NCI-H345 (cell line): ENCODE results near the gene SLC4A3.

Experiments used
- DNase-seq: peaks from one replicate; lab custom pipeline; 2025; lab: John Stamatoyannopoulos, UW

SLC4A3 gene, protein sequence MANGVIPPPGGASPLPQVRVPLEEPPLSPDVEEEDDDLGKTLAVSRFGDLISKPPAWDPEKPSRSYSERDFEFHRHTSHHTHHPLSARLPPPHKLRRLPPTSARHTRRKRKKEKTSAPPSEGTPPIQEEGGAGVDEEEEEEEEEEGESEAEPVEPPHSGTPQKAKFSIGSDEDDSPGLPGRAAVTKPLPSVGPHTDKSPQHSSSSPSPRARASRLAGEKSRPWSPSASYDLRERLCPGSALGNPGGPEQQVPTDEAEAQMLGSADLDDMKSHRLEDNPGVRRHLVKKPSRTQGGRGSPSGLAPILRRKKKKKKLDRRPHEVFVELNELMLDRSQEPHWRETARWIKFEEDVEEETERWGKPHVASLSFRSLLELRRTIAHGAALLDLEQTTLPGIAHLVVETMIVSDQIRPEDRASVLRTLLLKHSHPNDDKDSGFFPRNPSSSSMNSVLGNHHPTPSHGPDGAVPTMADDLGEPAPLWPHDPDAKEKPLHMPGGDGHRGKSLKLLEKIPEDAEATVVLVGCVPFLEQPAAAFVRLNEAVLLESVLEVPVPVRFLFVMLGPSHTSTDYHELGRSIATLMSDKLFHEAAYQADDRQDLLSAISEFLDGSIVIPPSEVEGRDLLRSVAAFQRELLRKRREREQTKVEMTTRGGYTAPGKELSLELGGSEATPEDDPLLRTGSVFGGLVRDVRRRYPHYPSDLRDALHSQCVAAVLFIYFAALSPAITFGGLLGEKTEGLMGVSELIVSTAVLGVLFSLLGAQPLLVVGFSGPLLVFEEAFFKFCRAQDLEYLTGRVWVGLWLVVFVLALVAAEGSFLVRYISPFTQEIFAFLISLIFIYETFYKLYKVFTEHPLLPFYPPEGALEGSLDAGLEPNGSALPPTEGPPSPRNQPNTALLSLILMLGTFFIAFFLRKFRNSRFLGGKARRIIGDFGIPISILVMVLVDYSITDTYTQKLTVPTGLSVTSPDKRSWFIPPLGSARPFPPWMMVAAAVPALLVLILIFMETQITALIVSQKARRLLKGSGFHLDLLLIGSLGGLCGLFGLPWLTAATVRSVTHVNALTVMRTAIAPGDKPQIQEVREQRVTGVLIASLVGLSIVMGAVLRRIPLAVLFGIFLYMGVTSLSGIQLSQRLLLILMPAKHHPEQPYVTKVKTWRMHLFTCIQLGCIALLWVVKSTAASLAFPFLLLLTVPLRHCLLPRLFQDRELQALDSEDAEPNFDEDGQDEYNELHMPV

DNA sequence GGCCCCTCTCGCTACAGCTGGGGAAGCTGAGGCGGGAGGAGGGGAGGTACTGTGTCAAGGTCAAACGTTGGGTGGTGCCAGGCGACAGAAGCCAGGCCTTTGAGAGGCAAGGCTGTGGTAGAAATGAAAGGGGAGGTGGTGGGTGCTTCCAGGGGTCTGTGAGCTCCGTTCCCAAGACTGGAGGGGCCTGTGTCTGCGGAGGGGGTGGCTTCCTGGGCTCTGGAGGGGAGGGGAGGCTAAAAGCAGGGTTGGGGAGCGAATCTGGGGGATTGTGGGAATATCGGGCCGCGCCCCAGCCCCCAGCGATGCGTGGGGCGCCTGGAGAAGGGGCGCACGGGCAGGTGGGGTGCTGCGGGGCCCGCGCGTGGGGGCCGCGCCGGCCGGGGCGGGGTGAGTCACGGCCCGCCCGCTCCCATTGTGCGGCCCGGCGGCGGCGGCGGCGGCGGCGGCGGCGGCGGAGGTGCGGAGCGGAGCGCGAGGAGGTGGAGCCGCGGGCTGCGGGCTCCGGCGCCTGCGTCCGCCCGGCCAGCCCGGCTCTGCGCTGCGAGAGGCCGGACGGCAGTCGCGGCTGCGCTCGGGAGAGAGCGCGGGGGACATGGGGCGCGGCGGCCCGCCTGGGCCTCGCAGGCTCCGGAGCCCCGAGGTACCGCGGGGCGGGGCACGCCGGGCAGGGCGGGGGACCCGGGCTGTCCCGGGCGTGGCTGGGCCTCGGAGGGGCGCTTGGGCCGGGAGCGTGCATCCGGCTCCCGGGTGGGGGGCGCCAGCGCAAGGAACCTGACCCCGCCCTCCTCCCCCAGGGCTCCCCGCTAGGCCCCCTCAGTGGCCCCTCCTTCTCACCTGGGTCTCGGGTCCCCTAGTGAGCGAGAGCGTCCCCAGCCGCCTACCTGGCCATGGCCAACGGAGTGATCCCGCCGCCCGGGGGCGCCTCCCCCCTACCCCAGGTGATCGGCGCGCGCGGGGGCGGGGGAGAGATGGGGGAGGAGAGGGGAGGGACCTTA lies at the start of gene SLC4A3:
Gene SLC4A3 (plus strand): TSS at position 528 of the 998 bp plus-strand sequence. CDS start 363 bp downstream, at position 891.
- DNase-seq: peak; percentile 43

DNA sequence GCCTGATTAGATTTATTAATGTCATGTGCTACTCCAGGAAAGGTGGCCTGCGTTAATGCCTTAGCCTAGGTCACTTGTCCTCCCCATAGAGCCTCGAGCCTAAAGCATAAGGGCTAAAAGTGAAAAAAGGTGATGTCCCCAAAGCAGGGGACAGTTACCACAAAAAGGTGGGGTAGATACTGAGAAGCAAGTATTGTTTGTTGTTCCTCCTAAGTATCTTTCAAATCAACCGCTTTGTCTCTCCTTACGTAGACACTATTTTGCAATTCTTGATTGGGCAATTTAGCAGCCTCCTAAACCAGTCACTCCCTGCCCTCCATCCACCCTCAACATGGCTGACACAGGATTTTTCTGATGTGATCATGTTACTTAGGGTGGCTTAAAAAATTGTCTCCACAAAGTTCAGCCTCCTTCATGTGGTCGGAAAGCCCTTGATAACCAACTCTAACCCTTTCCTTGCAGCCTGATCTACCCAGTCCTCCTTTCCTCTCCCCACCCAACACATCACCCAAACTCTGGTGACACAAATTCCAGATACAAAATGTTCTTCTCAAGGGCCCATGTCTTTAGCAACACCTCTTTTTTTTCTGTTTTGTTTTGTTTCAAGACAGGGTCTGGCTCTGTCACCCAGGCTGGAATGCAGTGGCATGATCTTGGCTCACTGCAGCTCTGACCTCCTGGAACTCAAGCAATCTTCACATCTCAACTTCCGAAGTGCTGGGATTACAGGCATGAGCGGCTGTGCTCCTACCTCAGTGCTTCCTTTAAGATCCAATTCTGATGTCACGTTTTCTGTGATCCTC lies 48.4 kb upstream of the SLC4A3 start:
- no peak for DNase-seq

DNA sequence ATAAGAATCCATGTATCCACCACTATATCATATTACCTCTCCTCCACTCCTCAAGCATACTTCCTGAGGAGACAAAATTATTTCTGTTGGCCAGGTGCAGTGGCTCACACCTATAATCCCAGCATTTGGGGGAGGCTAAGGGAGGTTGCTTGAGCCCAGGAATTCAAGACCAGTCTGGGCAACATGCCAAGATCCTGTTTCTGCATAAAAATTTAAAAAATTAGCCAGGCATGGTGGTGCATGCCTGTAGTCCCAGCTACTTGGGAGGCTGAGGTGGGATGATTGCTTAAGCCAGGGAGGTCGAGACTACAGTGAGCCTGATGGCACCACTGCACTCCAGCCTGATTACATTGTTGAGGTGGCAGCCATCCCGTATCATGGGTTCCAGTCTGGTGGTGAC lies 46.1 kb upstream of the SLC4A3 start:
- no peak for DNase-seq

DNA sequence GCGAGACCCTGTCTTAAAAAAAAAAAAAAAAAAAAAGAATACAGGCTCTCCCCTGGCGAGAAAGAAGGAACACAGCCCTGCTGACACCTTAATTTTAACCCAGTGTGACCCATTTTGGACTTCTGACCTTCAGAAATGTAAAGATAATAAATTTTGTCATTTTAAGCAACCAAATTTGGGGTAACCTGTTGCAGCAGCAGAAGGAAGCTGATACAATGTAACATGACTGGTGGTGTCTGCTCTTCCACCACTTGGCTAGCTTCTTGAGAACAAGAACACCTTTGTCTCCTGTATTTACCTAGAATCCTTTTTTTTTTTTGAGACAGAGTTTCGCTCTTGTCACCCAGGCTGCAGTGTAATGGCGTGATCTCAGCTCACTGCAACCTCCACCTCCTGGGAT lies 36.3 kb upstream of the SLC4A3 start:
- DNase-seq: no peak

DNA sequence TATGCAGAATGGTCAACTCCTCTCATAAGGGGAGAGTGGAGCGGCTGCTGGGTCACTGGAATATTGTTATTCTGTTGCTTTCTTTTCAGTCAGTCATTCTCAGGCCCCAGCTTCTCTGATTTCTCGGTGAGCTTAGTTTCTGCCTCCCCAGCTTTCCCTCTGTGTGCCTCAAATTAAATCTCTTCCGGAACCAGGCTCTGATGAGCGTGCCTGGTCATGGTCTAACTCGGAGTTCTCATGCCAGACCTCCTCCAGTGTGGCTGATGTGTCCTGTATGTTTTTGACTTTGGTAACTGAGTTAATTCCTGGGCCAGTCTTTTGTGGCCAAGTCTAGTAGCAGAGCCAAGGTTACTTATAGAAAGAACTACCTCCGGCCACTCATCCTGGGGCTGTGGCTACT lies 34.7 kb upstream of the SLC4A3 start:
- no peak for DNase-seq

DNA sequence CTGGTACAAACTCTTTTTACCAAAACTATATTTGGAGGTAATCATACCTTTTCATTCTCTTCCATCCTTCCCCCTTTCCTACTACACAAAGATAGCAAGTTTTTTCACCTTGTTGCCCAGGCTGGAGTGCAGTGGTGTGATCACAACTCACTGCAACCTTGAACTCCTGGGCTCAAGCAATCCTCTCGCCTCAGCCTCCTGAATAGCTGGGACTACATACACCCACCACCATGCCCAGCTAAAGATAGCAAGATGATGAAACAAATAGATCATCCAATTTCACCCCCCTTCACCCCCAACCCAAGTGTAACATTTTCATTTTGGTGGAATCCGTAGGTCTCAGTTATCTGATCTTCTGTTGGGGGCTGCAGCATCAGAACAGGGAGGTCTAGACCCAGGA lies 34.3 kb upstream of the SLC4A3 start:
- DNase-seq: no peak

DNA sequence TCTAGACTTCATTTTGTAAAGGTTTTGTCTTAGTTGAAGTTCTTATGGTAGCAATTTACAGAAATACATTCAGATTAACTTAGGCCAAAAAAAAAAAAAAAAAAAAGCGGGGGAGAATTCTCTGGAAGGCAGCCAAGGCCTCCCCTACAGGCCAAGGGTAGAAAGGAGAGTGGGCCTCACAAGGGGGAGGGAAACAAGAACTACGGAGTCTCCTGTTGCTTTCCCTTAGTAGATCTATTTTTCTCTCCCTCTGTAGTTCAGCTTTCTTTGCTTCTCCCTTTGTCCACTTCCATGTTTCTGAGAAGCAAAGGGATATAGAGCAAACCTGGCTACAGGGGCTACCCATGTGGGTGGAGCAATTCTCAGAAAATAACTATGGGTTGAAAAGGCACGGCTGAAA lies 32.2 kb upstream of the SLC4A3 start:
- DNase-seq: no peak

DNA sequence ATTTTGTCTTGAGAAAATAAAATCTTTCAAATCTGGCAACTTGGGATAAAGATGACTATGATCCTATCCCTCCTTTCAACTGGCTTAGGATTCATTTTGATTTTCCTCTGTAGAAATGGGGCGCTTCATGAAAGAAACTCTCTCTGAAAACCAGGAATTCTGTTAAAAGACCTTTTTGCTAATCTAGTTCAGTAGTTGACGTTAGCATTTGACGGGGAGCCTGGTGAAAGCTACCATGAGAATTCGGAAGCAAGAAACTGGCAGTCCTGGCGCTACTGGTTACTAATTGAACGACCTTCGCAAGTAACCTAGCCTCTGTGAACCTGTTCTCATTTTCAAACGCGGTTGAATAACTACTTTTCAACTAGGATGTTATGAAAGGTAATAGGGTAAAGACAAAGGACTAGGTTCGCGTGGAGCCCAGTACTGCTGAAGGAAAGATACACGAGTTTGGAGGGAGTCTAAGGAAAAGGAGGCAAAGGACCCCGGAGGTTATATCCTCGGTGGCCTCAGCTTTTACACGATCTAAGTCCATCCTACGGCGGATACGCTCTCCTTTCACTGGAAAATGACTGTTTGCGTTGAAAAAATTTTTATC lies 30.4 kb upstream of the SLC4A3 start:
- no peak for DNase-seq

DNA sequence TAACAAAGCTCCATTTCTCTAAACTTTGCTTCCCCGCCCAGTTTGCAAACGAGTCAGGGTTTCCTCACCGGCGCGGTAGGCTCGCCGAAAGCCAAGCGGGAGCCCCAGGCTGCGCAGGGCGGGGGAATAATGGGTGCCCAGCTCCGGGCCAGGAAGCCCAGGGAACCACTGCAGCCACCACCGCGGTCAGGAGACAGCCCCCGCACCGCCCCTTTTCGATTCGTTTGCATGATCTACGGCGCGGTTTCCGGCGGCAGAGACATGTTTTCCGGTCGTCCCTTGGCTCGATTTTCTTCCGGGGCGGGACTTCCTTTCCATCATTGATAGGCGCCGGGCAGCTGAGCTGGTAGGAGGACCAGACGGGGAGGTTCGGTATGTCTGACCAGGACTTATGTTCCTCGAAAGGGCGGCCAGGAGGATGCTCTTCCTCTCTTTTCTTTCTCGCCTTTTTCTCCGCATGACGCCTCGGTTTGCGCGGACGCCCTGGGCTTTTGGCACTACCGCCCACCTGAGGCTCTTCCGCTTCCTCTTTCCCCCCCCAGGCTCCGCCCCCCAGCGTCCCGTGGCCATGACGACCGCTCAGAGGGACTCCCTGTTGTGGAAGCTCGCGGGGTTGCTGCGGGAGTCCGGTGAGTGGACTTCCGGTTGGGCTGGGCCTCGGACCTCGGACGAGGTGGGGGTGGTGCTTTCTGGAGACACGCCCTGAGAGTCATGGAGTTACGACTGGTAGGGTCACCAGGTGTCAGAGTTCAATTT lies 29.7 kb upstream of the SLC4A3 start, which contains the start of gene STK11IP:
Gene STK11IP (plus strand): TSS at position 306 of the 756 bp plus-strand sequence. CDS start 263 bp downstream, at position 569.
- peak; percentile 98 for DNase-seq

DNA sequence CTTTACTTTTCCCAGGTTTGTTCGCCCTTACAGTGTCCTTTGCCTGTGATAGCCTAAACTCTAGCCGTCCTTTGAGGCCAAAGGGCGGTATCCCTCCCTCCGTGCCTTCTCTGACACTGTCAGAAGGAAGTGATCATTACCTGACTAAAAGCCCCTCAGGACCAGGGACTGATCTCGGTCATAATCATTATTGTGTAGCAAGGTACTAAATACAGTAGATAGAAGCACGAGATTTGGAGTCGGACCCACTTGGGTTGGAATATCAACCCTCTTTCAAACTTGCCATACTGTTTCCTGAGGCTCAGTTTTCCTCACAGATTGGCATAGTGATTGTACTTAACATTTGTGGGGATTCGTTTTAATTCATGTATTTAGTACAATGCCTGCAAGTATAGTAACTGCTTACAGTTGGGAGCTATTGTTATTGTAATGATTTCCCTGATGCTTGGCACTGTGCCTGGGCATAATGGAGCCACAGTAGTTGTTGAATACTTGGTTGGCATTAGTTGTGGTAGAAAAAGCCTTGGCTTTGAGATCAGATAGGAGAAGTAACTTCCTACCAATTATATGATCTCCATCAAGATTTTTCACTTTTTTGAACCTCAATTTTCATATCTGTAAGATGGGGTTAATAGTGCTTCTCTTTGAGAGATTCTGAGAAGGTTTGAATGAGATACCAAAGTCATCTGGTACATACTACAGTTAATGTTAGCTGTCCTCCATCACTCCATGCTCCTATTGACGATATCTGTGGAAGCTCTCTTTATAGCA lies 28.9 kb upstream of the SLC4A3 start:
- peak; percentile 68 for DNase-seq

DNA sequence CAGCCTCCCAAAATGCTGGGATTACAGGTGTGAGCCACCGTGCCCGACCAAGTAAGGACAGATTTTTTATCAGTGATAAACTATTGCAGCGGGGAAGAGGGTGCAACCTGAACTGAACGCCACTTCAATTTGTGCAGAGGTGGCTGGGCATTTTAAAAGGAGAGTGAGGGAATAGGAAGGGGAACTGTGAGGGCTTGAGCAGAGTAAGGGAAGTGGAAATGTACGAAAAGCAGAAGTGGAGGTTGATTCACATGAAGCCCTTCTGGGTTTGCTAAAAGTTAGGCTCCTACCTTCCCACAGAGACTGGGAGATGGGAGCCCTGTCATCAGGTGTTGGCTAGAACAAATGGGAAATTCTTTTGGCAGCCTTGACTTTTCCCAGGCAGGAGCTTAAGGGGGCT lies 23.7 kb upstream of the SLC4A3 start:
- no peak for DNase-seq

DNA sequence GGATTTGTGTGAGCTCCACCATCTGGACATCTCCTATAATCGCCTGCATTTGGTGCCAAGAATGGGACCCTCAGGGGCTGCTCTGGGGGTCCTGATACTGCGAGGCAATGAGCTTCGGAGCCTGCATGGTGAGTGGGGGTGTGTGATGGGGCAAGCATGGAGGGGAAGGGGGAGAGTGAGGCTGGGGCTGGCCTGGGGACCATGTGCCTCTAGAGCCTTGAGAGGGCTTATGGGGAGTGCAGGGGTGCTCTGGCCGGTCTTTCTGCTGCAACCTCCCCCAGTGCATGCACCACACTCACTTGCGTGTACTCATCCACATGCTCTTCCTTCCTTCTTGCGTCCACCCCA lies 21.8 kb upstream of the SLC4A3 start:
- no peak for DNase-seq

DNA sequence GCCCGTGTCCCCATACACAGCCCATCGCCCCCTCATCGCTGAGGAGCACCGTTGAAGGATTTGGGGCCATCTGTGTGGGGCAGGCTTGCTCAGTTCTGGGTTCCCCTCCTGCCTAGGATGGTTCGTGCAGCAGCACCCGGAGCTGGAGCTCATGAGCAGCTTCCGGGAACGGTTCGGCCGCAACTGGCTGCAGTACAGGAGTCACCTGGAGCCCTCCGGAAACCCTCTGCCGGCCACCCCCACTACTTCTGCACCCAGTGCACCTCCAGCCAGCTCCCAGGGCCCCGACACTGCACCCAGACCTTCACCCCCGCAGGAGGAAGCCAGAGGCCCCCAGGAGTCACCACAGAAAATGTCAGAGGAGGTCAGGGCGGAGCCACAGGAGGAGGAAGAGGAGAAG lies 19.5 kb upstream of the SLC4A3 start:
- DNase-seq: no peak

DNA sequence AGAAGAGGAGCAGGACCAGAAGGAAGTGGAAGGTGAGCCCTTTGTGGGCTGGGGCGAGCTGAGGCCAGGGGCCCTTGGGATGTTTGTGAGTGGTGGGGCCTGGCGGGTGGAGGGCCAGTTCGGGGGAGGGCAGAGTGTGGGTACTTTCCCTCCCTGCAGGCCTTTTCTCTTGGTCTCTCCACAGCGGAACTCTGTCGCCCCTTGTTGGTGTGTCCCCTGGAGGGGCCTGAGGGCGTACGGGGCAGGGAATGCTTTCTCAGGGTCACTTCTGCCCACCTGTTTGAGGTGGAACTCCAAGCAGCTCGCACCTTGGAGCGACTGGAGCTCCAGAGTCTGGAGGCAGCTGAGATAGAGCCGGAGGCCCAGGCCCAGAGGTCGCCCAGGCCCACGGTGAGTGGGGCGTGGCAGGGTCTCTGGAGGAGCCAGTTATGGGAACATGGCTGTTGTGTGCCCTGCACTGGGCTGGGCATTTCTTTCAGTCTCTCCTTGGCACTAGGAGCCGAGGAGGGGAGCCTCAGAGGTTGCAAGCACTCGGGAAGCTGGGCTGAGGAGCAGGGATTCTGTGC lies 18.9 kb upstream of the SLC4A3 start:
- DNase-seq: no peak

DNA sequence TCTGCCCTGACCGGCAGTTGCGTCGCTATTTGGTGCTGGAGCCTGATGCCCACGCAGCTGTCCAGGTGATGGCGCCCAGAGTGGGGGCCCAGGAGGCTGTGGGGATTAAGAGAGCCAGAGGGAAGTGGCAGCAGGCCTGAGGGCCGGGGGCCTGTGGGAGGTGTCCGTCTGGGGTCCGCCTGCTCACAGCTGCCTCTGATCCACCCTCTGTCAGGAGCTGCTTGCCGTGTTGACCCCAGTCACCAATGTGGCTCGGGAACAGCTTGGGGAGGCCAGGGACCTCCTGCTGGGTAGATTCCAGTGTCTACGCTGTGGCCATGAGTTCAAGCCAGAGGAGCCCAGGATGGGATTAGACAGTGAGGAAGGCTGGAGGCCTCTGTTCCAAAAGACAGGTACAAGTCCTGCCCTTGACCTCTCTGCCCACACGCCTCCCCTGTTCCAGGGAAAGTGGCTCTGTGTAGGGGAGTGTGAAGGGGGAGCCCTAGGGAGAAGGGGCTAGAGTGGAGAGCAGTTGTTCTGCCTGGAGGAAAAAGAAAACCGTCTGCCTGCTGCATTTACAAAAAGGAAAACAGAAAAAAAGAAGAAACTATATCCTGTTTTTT lies 18.2 kb upstream of the SLC4A3 start:
- DNase-seq: no peak

DNA sequence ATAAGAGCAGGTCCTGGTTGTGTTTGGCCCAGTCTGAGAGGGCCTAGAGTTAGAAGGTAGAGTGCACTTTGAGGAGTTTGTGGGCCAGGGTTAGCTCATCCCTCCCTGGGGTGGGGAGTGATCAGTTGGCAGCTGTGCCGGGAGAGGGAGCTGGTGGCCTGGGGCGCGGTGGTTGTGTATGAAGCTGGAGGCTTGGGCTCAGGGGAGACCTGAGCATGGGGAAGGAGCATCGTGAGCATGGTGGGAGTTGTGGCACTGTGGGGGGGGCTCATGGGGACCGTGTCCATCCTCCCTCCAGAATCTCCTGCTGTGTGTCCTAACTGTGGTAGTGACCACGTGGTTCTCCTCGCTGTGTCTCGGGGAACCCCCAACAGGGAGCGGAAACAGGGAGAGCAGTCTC lies 16.1 kb upstream of the SLC4A3 start:
- no peak for DNase-seq

DNA sequence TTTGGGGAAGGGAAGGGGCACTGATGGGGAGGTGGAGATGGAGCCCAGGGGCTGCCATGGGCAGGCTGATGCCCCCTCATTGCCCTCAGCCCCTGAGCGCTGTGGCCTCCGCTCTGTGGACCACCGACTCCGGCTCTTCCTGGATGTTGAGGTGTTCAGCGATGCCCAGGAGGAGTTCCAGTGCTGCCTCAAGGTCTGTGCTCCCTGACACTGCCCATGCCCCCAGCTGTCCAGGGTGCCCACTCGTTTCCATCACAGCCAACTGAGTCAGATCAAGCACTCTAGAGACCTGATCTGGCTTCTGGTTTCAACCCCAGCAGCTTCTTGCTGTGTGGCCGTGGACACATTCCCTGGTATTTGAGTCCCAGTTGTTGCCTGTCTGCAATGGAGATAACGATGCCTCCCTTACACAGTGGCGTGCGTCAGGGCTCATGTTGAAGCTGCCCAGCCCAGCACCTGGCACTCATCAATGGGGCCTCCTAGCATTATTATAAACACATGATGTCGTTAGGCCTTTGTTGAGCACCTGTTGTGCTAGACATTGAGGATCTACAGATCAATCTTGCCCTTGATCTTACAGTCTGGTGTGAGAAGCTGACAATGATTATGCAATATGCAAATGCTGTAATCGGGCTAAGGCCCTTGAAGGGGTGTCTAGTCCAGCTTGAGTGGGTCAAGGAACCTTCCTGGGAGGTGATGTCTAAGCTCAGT lies 15.4 kb upstream of the SLC4A3 start:
- DNase-seq: no peak
